Astrocyte of the spinal cord (primary cell): ENCODE data around the gene GRB10.

ENCODE experiments used
- DNase-seq: peaks from one replicate; pipeline ENCODE4 v3.0.0; 2011; ENCODE audit warnings: low read depth, low spot score
- H3K4me3 ChIP-seq: 2 replicates; pipeline ENCODE4 v1.5.1; 2011; ENCODE audit warnings: low read depth, mild to moderate bottlenecking, low read length, moderate library complexity
- CTCF ChIP-seq: IDR thresholded peaks from 2 replicates; pipeline ENCODE4 v1.5.1; 2012; ENCODE audit warnings: low read depth, mild to moderate bottlenecking, low read length, inconsistent platforms
- in situ Hi-C: cut with HindIII; loops from 2 replicates; pipeline ENCODE4 v1.10.0; 2017; ENCODE audit warnings: low sequenced_read_pairs

Gene GRB10

GRCh38 chr7:50663396-50664102 lies 119.1 kb downstream of the GRB10 start:
- TF ChIP-seq CTCF, result no peak
- no peak for DNase-seq
- in situ Hi-C loops, result no loop called here
- H3K4me3 ChIP-seq, result no peak overlapping the region

GRCh38 chr7:50662996-50663395 lies 119.7 kb downstream of the GRB10 start:
- in situ Hi-C loops, result no loop called here
- DNase-seq, result no peak
- H3K4me3 ChIP-seq, result no peak overlapping the region
- no peak for TF ChIP-seq CTCF

GRCh38 chr7:50662041-50662694 lies 120.5 kb downstream of the GRB10 start:
- no peak for DNase-seq
- in situ Hi-C loops, result no loop called here
- no peak overlapping the region for H3K4me3 ChIP-seq
- TF ChIP-seq CTCF, result no peak

GRCh38 chr7:50661345-50662040 lies 121.2 kb downstream of the GRB10 start:
- H3K4me3 ChIP-seq, result no peak overlapping the region
- TF ChIP-seq CTCF, result no peak
- in situ Hi-C loops, result no loop called here
- DNase-seq, result no peak

GRCh38 chr7:50660830-50661175 lies 121.9 kb downstream of the GRB10 start:
- TF ChIP-seq CTCF, result no peak
- no peak overlapping the region for H3K4me3 ChIP-seq
- DNase-seq, result no peak
- in situ Hi-C loops, result no loop called here

GRCh38 chr7:50660040-50660829 lies 122.5 kb downstream of the GRB10 start:
- H3K4me3 ChIP-seq, result no peak overlapping the region
- TF ChIP-seq CTCF, result no peak
- in situ Hi-C loops, result no loop called here
- no peak for DNase-seq
